ENCODE results near the gene ABL1. TPM values are rescaled to one million over a fixed set of nuclear protein-coding genes. Genes with fewer than 3 reads are reported as not detected.

Gene ABL1
- polyA plus RNA-seq, 1 donor from 2014 or later, result 18.5 TPM

GRCh38 chr9:130854092-130854491 lies 19.0 kb downstream of the ABL1 start:
- H2AFZ ChIP-seq (ENCODE audit: low read depth, low read length), result no peak overlapping the region
- H3K79me2 ChIP-seq (replicated peaks; ENCODE audit: insufficient read depth, low read length), result peaks cover 41% of the 10 kb centered on the region
- H3F3A ChIP-seq (ENCODE audit: insufficient read depth, low read length, poor library complexity, severe bottlenecking), result no peaks in the 10 kb centered on the region
- no peak overlapping the region for H3K4me2 ChIP-seq (ENCODE audit: low read length)
- no peaks in the 10 kb centered on the region for H3K27me3 ChIP-seq (ENCODE audit: insufficient read depth, low read depth, low read length)
- peaks cover 4% of the 10 kb centered on the region for H3K36me3 ChIP-seq (ENCODE audit: insufficient read depth, low read length)
- peaks cover 9% of the 10 kb centered on the region for H4K20me1 ChIP-seq (ENCODE audit: insufficient read depth)
- H3K9me3 ChIP-seq (ENCODE audit: low read length), result no peaks in the 10 kb centered on the region
- H3K9me2 ChIP-seq (ENCODE audit: insufficient read depth, low read length), result no peaks in the 10 kb centered on the region
- no peak overlapping the region for H3K4me3 ChIP-seq (ENCODE audit: low read length)
- H3K27ac ChIP-seq (ENCODE audit: low read length), result no peak overlapping the region
- no peak for TF ChIP-seq MXI1 (conservative IDR thresholded peaks at IDR 0.05; ENCODE audit: poor library complexity, severe bottlenecking)
- TF ChIP-seq CTCF (IDR thresholded peaks at IDR 0.05; ENCODE audit: poor library complexity, severe bottlenecking), result no peak
- TF ChIP-seq EP300 (conservative IDR thresholded peaks at IDR 0.05; ENCODE audit: poor library complexity, severe bottlenecking), result no peak
- TF ChIP-seq TAF1 (IDR thresholded peaks at IDR 0.05; ENCODE audit: low read depth), result no peak
- no peak for TF ChIP-seq POLR2AphosphoS5 (IDR thresholded peaks at IDR 0.05)
- no peak for TF ChIP-seq EZH2 (IDR thresholded peaks at IDR 0.05; ENCODE audit: borderline replicate concordance, insufficient read depth, low read length, poor library complexity, severe bottlenecking)
- no peak for TF ChIP-seq SMC3 (conservative IDR thresholded peaks at IDR 0.05; ENCODE audit: poor library complexity)
- TF ChIP-seq REST (IDR thresholded peaks at IDR 0.05; ENCODE audit: borderline replicate concordance), result no peak
- TF ChIP-seq RAD21 (conservative IDR thresholded peaks at IDR 0.05), result no peak
- H3K9ac ChIP-seq (ENCODE audit: low read length), result no peak overlapping the region

GRCh38 chr9:130854835-130855234 lies 19.8 kb downstream of the ABL1 start:
- H2AFZ ChIP-seq (ENCODE audit: low read depth, low read length), result no peak overlapping the region
- H3K27me3 ChIP-seq (ENCODE audit: insufficient read depth, low read depth, low read length), result no peaks in the 10 kb centered on the region
- H4K20me1 ChIP-seq (ENCODE audit: insufficient read depth), result peaks cover 9% of the 10 kb centered on the region
- no peak overlapping the region for H3K27ac ChIP-seq (ENCODE audit: low read length)
- no peaks in the 10 kb centered on the region for H3F3A ChIP-seq (ENCODE audit: insufficient read depth, low read length, poor library complexity, severe bottlenecking)
- H3K9me2 ChIP-seq (ENCODE audit: insufficient read depth, low read length), result no peaks in the 10 kb centered on the region
- TF ChIP-seq REST (IDR thresholded peaks at IDR 0.05; ENCODE audit: borderline replicate concordance) (no peak), RAD21 (conservative IDR thresholded peaks at IDR 0.05) (no peak), MXI1 (conservative IDR thresholded peaks at IDR 0.05; ENCODE audit: poor library complexity, severe bottlenecking) (no peak), EP300 (conservative IDR thresholded peaks at IDR 0.05; ENCODE audit: poor library complexity, severe bottlenecking) (no peak), SMC3 (conservative IDR thresholded peaks at IDR 0.05; ENCODE audit: poor library complexity) (no peak)
- H3K79me2 ChIP-seq (replicated peaks; ENCODE audit: insufficient read depth, low read length), result peaks cover 34% of the 10 kb centered on the region
- H3K4me2 ChIP-seq (ENCODE audit: low read length), result no peak overlapping the region
- peaks cover 4% of the 10 kb centered on the region for H3K36me3 ChIP-seq (ENCODE audit: insufficient read depth, low read length)
- H3K4me3 ChIP-seq (ENCODE audit: low read length), result no peak overlapping the region
- no peaks in the 10 kb centered on the region for H3K9me3 ChIP-seq (ENCODE audit: low read length)
- H3K9ac ChIP-seq (ENCODE audit: low read length), result no peak overlapping the region

Measured in neural cell (in vitro differentiated cells).